SU-DHL-6 (cell line): ENCODE measurements around the gene PIAS3.

Experiments
- H2AFZ ChIP-seq: fragments of 200-600 bp; sonication (generic); 2 replicates; pipeline ENCODE4 v1.6.1; 2014; ENCODE audit warnings: low read depth, mild to moderate bottlenecking, moderate library complexity, mixed read lengths, antibody characterized with exemption, low read length; ENCODE audit not compliant: severe bottlenecking
- H3F3A ChIP-seq: fragments of 200-600 bp; shearing (Covaris generic); 2 replicates; pipeline ENCODE4 v1.6.0; 2016; ENCODE audit warnings: antibody characterized with exemption, mild to moderate bottlenecking; ENCODE audit not compliant: insufficient read depth
- H3K27ac ChIP-seq: fragments of 200-600 bp; sonication (generic); 2 replicates; pipeline ENCODE4 v1.5.1; 2016; ENCODE audit warnings: low read depth, mild to moderate bottlenecking, low read length, moderate library complexity, mixed read lengths
- H3K27me3 ChIP-seq: fragments of 200-600 bp; sonication (generic), shearing (Covaris generic); 2 replicates; pipeline ENCODE4 v1.6.0; 2014; ENCODE audit warnings: mild to moderate bottlenecking, low read length
- H3K36me3 ChIP-seq: fragments of 200-600 bp; sonication (generic); 2 replicates; pipeline ENCODE4 v1.6.1; 2014; ENCODE audit warnings: mild to moderate bottlenecking, low read length, mixed read lengths
- H3K4me2 ChIP-seq: fragments of 300-600, 200-600 bp; shearing (Covaris generic), sonication (generic); 2 replicates; pipeline ENCODE4 v1.6.0; 2014; ENCODE audit warnings: low read length, low read depth, mild to moderate bottlenecking; ENCODE audit not compliant: poor library complexity, severe bottlenecking
- H3K4me3 ChIP-seq: fragments of 200-600 bp; sonication (generic); 2 replicates; pipeline ENCODE4 v1.5.1; 2014; ENCODE audit warnings: antibody characterized with exemption, low read length, mild to moderate bottlenecking, mixed read lengths; ENCODE audit not compliant: insufficient read depth, poor library complexity, severe bottlenecking
- H3K79me2 ChIP-seq: fragments of 200-600 bp; sonication (generic); 2 replicates; pipeline ENCODE4 v1.6.1; 2014; ENCODE audit warnings: mild to moderate bottlenecking, low read length, moderate library complexity; ENCODE audit not compliant: insufficient read depth
- H3K9ac ChIP-seq: fragments of 200-600 bp; sonication (generic); 2 replicates; pipeline ENCODE4 v1.7.0; 2014; ENCODE audit warnings: mild to moderate bottlenecking, low read length
- H3K9me2 ChIP-seq: fragments of 200-600 bp; sonication (generic); replicated peaks from 2 replicates; pipeline ENCODE4 v1.6.1; 2014; ENCODE audit warnings: low read length; ENCODE audit not compliant: insufficient read depth
- H3K9me3 ChIP-seq: fragments of 200-600 bp; sonication (generic); 2 replicates; pipeline ENCODE4 v1.6.1; 2014; ENCODE audit warnings: low read length, mixed read lengths; ENCODE audit not compliant: insufficient read depth
- H4K20me1 ChIP-seq: fragments of 200-600 bp; sonication (generic); 2 replicates; pipeline ENCODE4 v1.6.1; 2014; ENCODE audit warnings: low read depth, mild to moderate bottlenecking, antibody characterized with exemption, low read length, moderate library complexity, mixed read lengths
- CTCF ChIP-seq: fragments of 200-600 bp; sonication (generic); IDR thresholded peaks from one replicate; pipeline ENCODE4 v1.5.1; 2017; ENCODE audit warnings: antibody characterized with exemption, mild to moderate bottlenecking, low read length, moderate library complexity; ENCODE audit not compliant: insufficient read depth, poor library complexity, severe bottlenecking
- EZH2phosphoT487 ChIP-seq: fragments of 200-600 bp; sonication (generic), shearing (Covaris generic); conservative IDR thresholded peaks from 2 replicates; pipeline ENCODE4 v1.6.1; 2018; ENCODE audit warnings: mild to moderate bottlenecking, antibody characterized with exemption, low read length, moderate library complexity, mixed read lengths

Gene PIAS3

GRCh38 chr1:145806844-145807243 lies 52.0 kb downstream of the PIAS3 start:
- TF ChIP-seq EZH2phosphoT487: no peak
- TF ChIP-seq CTCF: no peak
- Histone ChIP-seq H3K79me2 (peaks cover 57% of the 10 kb centered on the region), H3K36me3 (no peaks in the 10 kb centered on the region), H3K9me3 (no peaks in the 10 kb centered on the region), H3K27ac (no peak overlapping the region), H4K20me1 (no peaks in the 10 kb centered on the region), H3K9me2 (no peaks in the 10 kb centered on the region), H2AFZ (no peak overlapping the region), H3K4me2 (no peak overlapping the region), H3K9ac (no peak overlapping the region), H3K4me3 (no peak overlapping the region), H3F3A (no peaks in the 10 kb centered on the region; the same call in 1 of the 2 replicates), H3K27me3 (no peaks in the 10 kb centered on the region)

- TF ChIP-seq CTCF (no peak), EZH2phosphoT487 (no peak)
- H3K9me2 ChIP-seq: no peaks in the 10 kb centered on the region
- no peak overlapping the region for H3K4me3 ChIP-seq
- no peaks in the 10 kb centered on the region; the same call in 1 of the 2 replicates for H3F3A ChIP-seq
- H3K9me3 ChIP-seq: no peaks in the 10 kb centered on the region
- no peak overlapping the region for H3K9ac ChIP-seq
- H3K79me2 ChIP-seq: peaks cover 60% of the 10 kb centered on the region
- H4K20me1 ChIP-seq: no peaks in the 10 kb centered on the region
- H2AFZ ChIP-seq: no peak overlapping the region
- H3K27me3 ChIP-seq: no peaks in the 10 kb centered on the region
- no peaks in the 10 kb centered on the region for H3K36me3 ChIP-seq
- no peak overlapping the region for H3K4me2 ChIP-seq
- no peak overlapping the region for H3K27ac ChIP-seq
Measured at GRCh38 chr1:145806408-145806807, 52.5 kb downstream of the PIAS3 start.

GRCh38 chr1:145805057-145805456 lies 53.8 kb downstream of the PIAS3 start:
- Histone ChIP-seq H3K4me3 (no peak overlapping the region), H3K79me2 (peaks cover 72% of the 10 kb centered on the region), H3K9ac (no peak overlapping the region), H3K27me3 (no peaks in the 10 kb centered on the region), H3K27ac (no peak overlapping the region), H3K36me3 (no peaks in the 10 kb centered on the region), H3K4me2 (no peak overlapping the region), H2AFZ (no peak overlapping the region), H3K9me2 (no peaks in the 10 kb centered on the region), H3K9me3 (no peaks in the 10 kb centered on the region), H3F3A (no peaks in the 10 kb centered on the region; the same call in 1 of the 2 replicates), H4K20me1 (no peaks in the 10 kb centered on the region)
- TF ChIP-seq CTCF (no peak), EZH2phosphoT487 (no peak)
